Loucy (cell line): ENCODE data around the gene HSPA4L.

ENCODE experiments used
- H2AFZ ChIP-seq: fragments of 200-600 bp; sonication (generic); 2 replicates; pipeline ENCODE4 v1.6.0; 2016; ENCODE audit warnings: antibody characterized with exemption, mild to moderate bottlenecking, low read length, moderate library complexity
- H3F3A ChIP-seq: fragments of 200-600 bp; 2 replicates; pipeline ENCODE4 v1.6.0; 2016; ENCODE audit warnings: antibody characterized with exemption, low read depth, mild to moderate bottlenecking
- H3K27me3 ChIP-seq: fragments of 200-600 bp; sonication (generic); 2 replicates; pipeline ENCODE4 v1.6.1; 2014; ENCODE audit warnings: low read length, mild to moderate bottlenecking; ENCODE audit not compliant: insufficient read depth, poor library complexity, severe bottlenecking
- H3K36me3 ChIP-seq: fragments of 200-600 bp; sonication (generic); 2 replicates; pipeline ENCODE4 v1.6.1; 2016; ENCODE audit warnings: low read length; ENCODE audit not compliant: insufficient read depth
- H3K4me1 ChIP-seq: fragments of 200-600 bp; sonication (generic); 2 replicates; pipeline ENCODE4 v1.5.1; 2014; ENCODE audit warnings: low read length, mild to moderate bottlenecking; ENCODE audit not compliant: insufficient read depth, poor library complexity, severe bottlenecking
- H3K4me2 ChIP-seq: fragments of 200-600 bp; sonication (generic); 2 replicates; pipeline ENCODE4 v1.6.0; 2014; ENCODE audit warnings: antibody characterized with exemption, low read length, low read depth, mild to moderate bottlenecking; ENCODE audit not compliant: poor library complexity, severe bottlenecking
- H3K4me3 ChIP-seq: fragments of 200-600 bp; sonication (generic); 2 replicates; pipeline ENCODE4 v1.5.1; 2014; ENCODE audit warnings: low read length, mild to moderate bottlenecking, mixed read lengths; ENCODE audit not compliant: poor library complexity, severe bottlenecking
- H3K79me2 ChIP-seq: fragments of 200-600 bp; sonication (generic); 2 replicates; pipeline ENCODE4 v1.6.1; 2014; ENCODE audit warnings: low read length; ENCODE audit not compliant: insufficient read depth
- H3K9ac ChIP-seq: fragments of 200-600 bp; sonication (generic); 2 replicates; pipeline ENCODE4 v1.6.0; 2014; ENCODE audit warnings: mild to moderate bottlenecking, low read depth, low read length, moderate library complexity; ENCODE audit not compliant: poor library complexity, severe bottlenecking
- H3K9me2 ChIP-seq: fragments of 200-600 bp; sonication (generic); replicated peaks from 2 replicates; pipeline ENCODE4 v1.6.1; 2016; ENCODE audit warnings: low read depth, low read length, mixed read lengths
- H3K9me3 ChIP-seq: fragments of 200-600 bp; sonication (generic); 2 replicates; pipeline ENCODE4 v1.6.1; 2014; ENCODE audit warnings: mild to moderate bottlenecking, antibody characterized with exemption, low read length, low read depth; ENCODE audit not compliant: insufficient read depth
- H4K20me1 ChIP-seq: fragments of 200-600 bp; sonication (generic); 2 replicates; pipeline ENCODE4 v1.6.0; 2014; ENCODE audit warnings: antibody characterized with exemption, low read length, mild to moderate bottlenecking; ENCODE audit not compliant: insufficient read depth, poor library complexity, severe bottlenecking
- EZH2phosphoT487 ChIP-seq: fragments of 200-600 bp; IDR thresholded peaks from 2 replicates; pipeline ENCODE4 v1.6.1; 2018; ENCODE audit warnings: antibody characterized with exemption, mild to moderate bottlenecking, moderate library complexity, borderline replicate concordance
- TF ChIP-seq, protein P1 (sequence below): fragments of 200-600 bp; sonication (generic); conservative IDR thresholded peaks from 2 replicates; pipeline ENCODE4 v1.5.1; 2014; ENCODE audit warnings: mild to moderate bottlenecking, antibody characterized with exemption, low read length

Gene HSPA4L

GRCh38 chr4:127846061-127846460 lies 63.9 kb downstream of the HSPA4L start:
- no peaks in the 10 kb centered on the region for H3K9me3 ChIP-seq
- no peaks in the 10 kb centered on the region for H3F3A ChIP-seq
- no peak overlapping the region for H3K4me2 ChIP-seq
- H4K20me1 ChIP-seq: no peaks in the 10 kb centered on the region
- H3K27me3 ChIP-seq: no peaks in the 10 kb centered on the region
- H3K4me1 ChIP-seq: no peaks in the 10 kb centered on the region
- H3K9me2 ChIP-seq: no peaks in the 10 kb centered on the region
- TF ChIP-seq, protein P1, sequence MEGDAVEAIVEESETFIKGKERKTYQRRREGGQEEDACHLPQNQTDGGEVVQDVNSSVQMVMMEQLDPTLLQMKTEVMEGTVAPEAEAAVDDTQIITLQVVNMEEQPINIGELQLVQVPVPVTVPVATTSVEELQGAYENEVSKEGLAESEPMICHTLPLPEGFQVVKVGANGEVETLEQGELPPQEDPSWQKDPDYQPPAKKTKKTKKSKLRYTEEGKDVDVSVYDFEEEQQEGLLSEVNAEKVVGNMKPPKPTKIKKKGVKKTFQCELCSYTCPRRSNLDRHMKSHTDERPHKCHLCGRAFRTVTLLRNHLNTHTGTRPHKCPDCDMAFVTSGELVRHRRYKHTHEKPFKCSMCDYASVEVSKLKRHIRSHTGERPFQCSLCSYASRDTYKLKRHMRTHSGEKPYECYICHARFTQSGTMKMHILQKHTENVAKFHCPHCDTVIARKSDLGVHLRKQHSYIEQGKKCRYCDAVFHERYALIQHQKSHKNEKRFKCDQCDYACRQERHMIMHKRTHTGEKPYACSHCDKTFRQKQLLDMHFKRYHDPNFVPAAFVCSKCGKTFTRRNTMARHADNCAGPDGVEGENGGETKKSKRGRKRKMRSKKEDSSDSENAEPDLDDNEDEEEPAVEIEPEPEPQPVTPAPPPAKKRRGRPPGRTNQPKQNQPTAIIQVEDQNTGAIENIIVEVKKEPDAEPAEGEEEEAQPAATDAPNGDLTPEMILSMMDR: no peak
- no peak for TF ChIP-seq EZH2phosphoT487
- no peaks in the 10 kb centered on the region for H3K79me2 ChIP-seq
- H2AFZ ChIP-seq: no peak overlapping the region
- no peak overlapping the region for H3K9ac ChIP-seq
- H3K4me3 ChIP-seq: no peak overlapping the region
- no peaks in the 10 kb centered on the region for H3K36me3 ChIP-seq

- no peaks in the 10 kb centered on the region for H3K36me3 ChIP-seq
- no peaks in the 10 kb centered on the region for H3K27me3 ChIP-seq
- H3K4me2 ChIP-seq: no peak overlapping the region
- no peaks in the 10 kb centered on the region for H3K9me2 ChIP-seq
- no peaks in the 10 kb centered on the region for H3K79me2 ChIP-seq
- no peaks in the 10 kb centered on the region for H3K9me3 ChIP-seq
- H3K4me1 ChIP-seq: no peaks in the 10 kb centered on the region
- no peak overlapping the region for H3K4me3 ChIP-seq
- H3F3A ChIP-seq: no peaks in the 10 kb centered on the region
- no peak overlapping the region for H2AFZ ChIP-seq
- H3K9ac ChIP-seq: no peak overlapping the region
- TF ChIP-seq EZH2phosphoT487: no peak
- TF ChIP-seq, protein P1: no peak
- no peaks in the 10 kb centered on the region for H4K20me1 ChIP-seq
These were observed 64.6 kb downstream of the HSPA4L start for GRCh38 chr4:127846765-127847164.

DNA sequence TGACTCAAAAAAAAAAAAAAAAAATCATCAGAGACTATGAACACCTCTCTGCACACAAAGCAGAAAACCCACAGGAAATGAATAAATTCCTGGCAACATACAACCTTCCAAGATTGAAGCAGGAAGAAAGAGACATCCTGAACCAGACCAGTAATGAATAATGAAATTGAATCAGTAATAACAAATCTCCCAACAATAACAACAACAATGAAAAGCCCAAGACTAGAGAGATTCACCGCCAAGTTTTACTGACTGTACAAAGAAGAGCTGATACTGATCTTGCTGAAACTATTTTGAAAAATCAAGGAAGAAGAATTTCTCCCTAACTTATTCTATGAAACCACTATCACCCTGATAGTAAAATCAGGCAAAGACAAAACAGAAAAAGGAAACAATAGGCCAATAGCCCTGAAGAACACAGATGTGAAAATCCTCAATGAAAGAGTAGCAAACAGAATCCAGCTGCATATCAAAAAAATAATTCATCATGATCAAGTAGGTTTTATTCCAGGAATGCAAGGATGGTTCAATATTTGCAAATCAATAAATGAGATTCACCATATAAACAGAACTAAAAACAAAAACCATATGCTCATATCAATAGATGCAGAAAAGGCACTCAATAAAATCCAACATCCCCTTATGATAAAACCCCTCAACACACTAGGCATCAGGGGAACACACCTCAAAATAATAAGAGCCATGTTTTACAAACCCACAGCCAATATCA lies 67.5 kb downstream of the HSPA4L start:
- Histone ChIP-seq H3K4me2 (no peak overlapping the region), H3K36me3 (no peaks in the 10 kb centered on the region), H3K79me2 (no peaks in the 10 kb centered on the region), H3K9me2 (no peaks in the 10 kb centered on the region), H3K9ac (no peak overlapping the region), H3K4me3 (no peak overlapping the region), H3F3A (no peaks in the 10 kb centered on the region), H3K4me1 (no peaks in the 10 kb centered on the region), H3K9me3 (0 out of 2 replicates have a peak, but pooled peaks cover 5% of the 10 kb centered on the region), H2AFZ (no peak overlapping the region), H3K27me3 (no peaks in the 10 kb centered on the region), H4K20me1 (no peaks in the 10 kb centered on the region)
- TF ChIP-seq EZH2phosphoT487: no peak
- TF ChIP-seq, protein P1: no peak
